Neutrophil (primary cell): ENCODE data around the gene NRARP.

ENCODE experiments used
- H3K27ac ChIP-seq: fragments of 200-600 bp; sonication (generic); 2 replicates; pipeline ENCODE4 v1.5.1; 2016; ENCODE audit warnings: mild to moderate bottlenecking, moderate library complexity
- H3K27me3 ChIP-seq: fragments of 200-600 bp; sonication (generic); 2 replicates; pipeline ENCODE4 v1.6.0; 2016; ENCODE audit warnings: mild to moderate bottlenecking
- H3K36me3 ChIP-seq: fragments of 200-600 bp; sonication (generic); 2 replicates; pipeline ENCODE4 v1.5.1; 2017
- H3K4me1 ChIP-seq, 2 experiments: fragments of 200-600 bp in 1 of 2; sonication (generic) in 1 of 2; 1 replicate in 1 of 2; 2 replicates in 1 of 2; pipeline versions ENCODE4 v1.5.1 to v1.6.1; 2013 to 2016; ENCODE audit warnings: low read depth in 1 of 2, low read length in 1 of 2, mild to moderate bottlenecking in 1 of 2, moderate library complexity in 1 of 2; ENCODE audit not compliant: control insufficient read depth in 1 of 2, insufficient read depth in 1 of 2
- H3K4me3 ChIP-seq, 2 experiments: fragments of 200-600 bp in 1 of 2; sonication (generic) in 1 of 2; 1 replicate in 1 of 2; 2 replicates in 1 of 2; pipeline ENCODE4 v1.5.1; 2013 to 2016; ENCODE audit warnings: low read depth in 1 of 2, low read length in 1 of 2, mild to moderate bottlenecking in 1 of 2, moderate library complexity in 1 of 2
- H3K9me3 ChIP-seq: fragments of 200-600 bp; sonication (generic); 2 replicates; pipeline ENCODE4 v1.5.1; 2016
- CTCF ChIP-seq: fragments of 200-600 bp; sonication (generic); IDR thresholded peaks from 2 replicates; pipeline ENCODE4 v1.5.1; 2016; ENCODE audit warnings: antibody characterized with exemption

NRARP gene

GRCh38 chr9:137255448-137256114 lies 46.5 kb downstream of the NRARP start:
- H3K4me1 ChIP-seq: peaks cover 24 to 27% of the 10 kb centered on the region in 2 experiments
- TF ChIP-seq CTCF: no peak
- H3K4me3 ChIP-seq: peak overlapping the region; percentile 93 to 99
- H3K27ac ChIP-seq: peak overlapping the region; percentile 73
- H3K9me3 ChIP-seq: no peaks in the 10 kb centered on the region
- no peaks in the 10 kb centered on the region for H3K27me3 ChIP-seq
- H3K36me3 ChIP-seq: peaks cover 18% of the 10 kb centered on the region

GRCh38 chr9:137254624-137255447 lies 47.2 kb downstream of the NRARP start, which contains the start of gene NELFB:
Gene NELFB, plus strand, starts transcription at chr9:137255327.
- Histone ChIP-seq H3K4me1 (peaks cover 24 to 27% of the 10 kb centered on the region in 2 experiments), H3K27me3 (no peaks in the 10 kb centered on the region), H3K9me3 (no peaks in the 10 kb centered on the region), H3K36me3 (peaks cover 18% of the 10 kb centered on the region), H3K27ac (peak within 1 kb of the TSS; percentile 73), H3K4me3 (peak within 1 kb of the TSS; percentile 93 to 99)
- TF ChIP-seq CTCF: peak; percentile 52

GRCh38 chr9:137253717-137254623 lies 48.1 kb downstream of the NRARP start:
- Histone ChIP-seq H3K9me3 (no peaks in the 10 kb centered on the region), H3K36me3 (peaks cover 15% of the 10 kb centered on the region), H3K4me1 (peaks cover 24 to 27% of the 10 kb centered on the region in 2 experiments), H3K4me3 (peak overlapping the region; percentile 93 to 99), H3K27me3 (no peaks in the 10 kb centered on the region), H3K27ac (no peak overlapping the region)
- no peak for TF ChIP-seq CTCF

GRCh38 chr9:137252555-137253506 lies 49.2 kb downstream of the NRARP start:
- no peaks in the 10 kb centered on the region for H3K9me3 ChIP-seq
- no peak overlapping the region for H3K27ac ChIP-seq
- H3K36me3 ChIP-seq: peaks cover 10% of the 10 kb centered on the region
- no peak overlapping the region for H3K4me3 ChIP-seq
- TF ChIP-seq CTCF: no peak
- peaks cover 24 to 27% of the 10 kb centered on the region in 2 experiments for H3K4me1 ChIP-seq
- H3K27me3 ChIP-seq: no peaks in the 10 kb centered on the region
